Endothelial cell (in vitro differentiated cells): ENCODE data around the gene P3H4. TPM values are rescaled to one million over a fixed set of nuclear protein-coding genes. Genes with fewer than 3 reads are reported as not detected.

Experiments
- DNase-seq: peaks from one replicate; pipeline ENCODE4 v3.0.0; 2021; ENCODE audit warnings: low spot score
- H3K27ac Mint-ChIP-seq: one replicate; pipeline ENCODE4 v1.8.0; 2021; ENCODE audit warnings: mixed read lengths, inconsistent platforms; ENCODE audit not compliant: unreplicated experiment
- H3K27me3 Mint-ChIP-seq: one replicate; pipeline ENCODE4 v1.8.0; 2021; ENCODE audit warnings: mild to moderate bottlenecking, moderate library complexity, mixed read lengths, inconsistent platforms; ENCODE audit not compliant: unreplicated experiment
- H3K36me3 Mint-ChIP-seq: one replicate; pipeline ENCODE4 v1.8.0; 2021; ENCODE audit warnings: mild to moderate bottlenecking, low read depth, mixed read lengths, inconsistent platforms; ENCODE audit not compliant: unreplicated experiment
- H3K4me1 Mint-ChIP-seq: one replicate; pipeline ENCODE4 v1.8.0; 2021; ENCODE audit warnings: mild to moderate bottlenecking, mixed read lengths, inconsistent platforms; ENCODE audit not compliant: unreplicated experiment
- H3K4me3 Mint-ChIP-seq: one replicate; pipeline ENCODE4 v1.8.0; 2021; ENCODE audit warnings: mild to moderate bottlenecking, mixed read lengths, inconsistent platforms; ENCODE audit not compliant: unreplicated experiment
- H3K9me3 Mint-ChIP-seq: one replicate; pipeline ENCODE4 v1.8.0; 2021; ENCODE audit warnings: mixed read lengths, inconsistent platforms; ENCODE audit not compliant: unreplicated experiment
- total RNA-seq: library from RNA; stranded (reverse); fragmentation: NEBNext Ultra II Directional; extraction: Animal tissue kit (Norgen Biotek cat#: 25700); gene quantifications from one replicate; pipeline ENCODE4 v1.2.1, GENCODE V29; 2021; ENCODE audit not compliant: unreplicated experiment
- TF ChIP-seq, protein P1 (sequence below): fragments of 200-600 bp; sonication (generic); IDR thresholded peaks from one replicate; pipeline ENCODE4 v1.5.0; 2021; ENCODE audit warnings: antibody characterized with exemption; ENCODE audit not compliant: unreplicated experiment

The P3H4 gene
- total RNA-seq, 1 donor from 2014 or later = 22.6 TPM

DNA sequence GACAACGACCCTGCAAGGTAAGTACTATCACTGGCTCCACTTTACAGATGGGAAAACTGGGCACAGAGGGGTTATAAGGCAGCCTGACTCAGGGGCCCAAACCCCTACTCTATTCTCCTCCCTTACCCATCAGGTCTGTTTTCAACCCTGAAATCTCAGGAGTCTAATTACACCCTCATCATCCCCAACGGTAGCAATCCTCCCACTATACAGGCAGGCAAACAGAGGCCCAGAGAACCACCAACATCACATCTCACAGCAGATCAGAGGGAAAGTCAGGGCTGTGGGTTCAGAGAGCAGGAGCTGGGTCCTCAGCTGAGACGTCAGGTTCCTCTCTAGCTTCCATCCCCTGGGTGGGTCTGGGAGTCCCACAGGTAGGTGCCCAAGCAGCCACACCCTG is 41.8 kb downstream of the P3H4 start:
- Mint-ChIP-seq H3K4me1 (peaks cover 39% of the 10 kb centered on the region), H3K27ac (peak overlapping the region; percentile 27), H3K36me3 (peaks cover 45% of the 10 kb centered on the region), H3K4me3 (peak overlapping the region; percentile 67), H3K9me3 (no peaks in the 10 kb centered on the region), H3K27me3 (peaks cover 19% of the 10 kb centered on the region)
- no peak for DNase-seq
- TF ChIP-seq, protein P1, sequence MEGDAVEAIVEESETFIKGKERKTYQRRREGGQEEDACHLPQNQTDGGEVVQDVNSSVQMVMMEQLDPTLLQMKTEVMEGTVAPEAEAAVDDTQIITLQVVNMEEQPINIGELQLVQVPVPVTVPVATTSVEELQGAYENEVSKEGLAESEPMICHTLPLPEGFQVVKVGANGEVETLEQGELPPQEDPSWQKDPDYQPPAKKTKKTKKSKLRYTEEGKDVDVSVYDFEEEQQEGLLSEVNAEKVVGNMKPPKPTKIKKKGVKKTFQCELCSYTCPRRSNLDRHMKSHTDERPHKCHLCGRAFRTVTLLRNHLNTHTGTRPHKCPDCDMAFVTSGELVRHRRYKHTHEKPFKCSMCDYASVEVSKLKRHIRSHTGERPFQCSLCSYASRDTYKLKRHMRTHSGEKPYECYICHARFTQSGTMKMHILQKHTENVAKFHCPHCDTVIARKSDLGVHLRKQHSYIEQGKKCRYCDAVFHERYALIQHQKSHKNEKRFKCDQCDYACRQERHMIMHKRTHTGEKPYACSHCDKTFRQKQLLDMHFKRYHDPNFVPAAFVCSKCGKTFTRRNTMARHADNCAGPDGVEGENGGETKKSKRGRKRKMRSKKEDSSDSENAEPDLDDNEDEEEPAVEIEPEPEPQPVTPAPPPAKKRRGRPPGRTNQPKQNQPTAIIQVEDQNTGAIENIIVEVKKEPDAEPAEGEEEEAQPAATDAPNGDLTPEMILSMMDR = no peak

DNA sequence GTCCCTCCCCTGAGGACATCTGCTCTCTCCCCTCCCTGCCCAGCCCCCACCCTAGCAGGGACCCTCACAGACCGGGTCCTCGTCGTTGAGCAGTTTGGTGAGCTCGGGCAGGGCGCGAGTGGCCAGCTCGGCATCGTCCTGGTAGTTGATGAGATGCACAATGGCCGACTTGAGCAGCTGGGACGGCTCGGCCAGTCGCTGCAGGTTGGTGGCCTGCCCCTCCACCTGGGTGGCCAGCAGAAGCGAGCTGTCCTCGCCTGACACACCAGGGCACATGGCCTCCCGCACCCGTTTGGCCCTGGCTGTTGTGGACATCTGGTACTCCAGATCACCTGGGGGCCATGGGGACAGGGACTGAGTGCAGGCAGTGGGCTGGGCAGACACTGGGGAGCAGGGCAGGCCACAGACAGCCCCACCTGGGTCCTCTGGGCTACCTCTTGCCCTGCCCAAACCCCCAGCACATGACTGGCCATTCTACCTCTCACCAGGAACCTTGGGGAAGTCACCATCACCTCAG is 42.3 kb downstream of the P3H4 start:
- no peak for DNase-seq

DNA sequence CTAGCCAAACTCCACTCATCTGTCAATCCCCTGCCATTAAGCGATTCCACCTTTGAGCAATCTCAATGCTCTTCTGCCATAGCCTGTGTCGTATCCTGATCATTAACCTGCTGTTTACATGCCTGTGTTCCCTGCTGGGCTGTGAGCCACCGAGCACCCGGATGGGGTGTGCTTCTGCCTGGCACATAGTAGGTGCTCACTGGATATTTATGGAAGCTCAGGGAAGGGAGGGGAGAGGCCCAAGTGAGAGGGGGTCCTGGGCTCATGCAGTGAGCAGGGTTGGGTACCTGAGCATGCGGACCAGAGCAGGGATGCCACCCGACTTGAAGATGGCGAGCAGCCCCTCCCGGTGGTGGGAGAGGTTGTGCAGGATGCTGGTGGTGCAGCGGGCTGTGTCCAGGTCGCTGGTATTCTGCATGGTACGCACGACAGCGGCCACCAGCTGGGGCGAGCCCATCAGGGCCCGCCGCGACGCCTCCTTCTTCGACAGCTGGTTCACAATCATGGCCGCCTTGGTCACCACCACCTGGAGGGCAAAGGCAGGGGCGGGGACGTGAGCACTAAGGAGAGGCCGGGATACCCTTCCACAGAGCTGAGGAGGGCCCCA is 43.0 kb downstream of the P3H4 start:
- H3K27me3 Mint-ChIP-seq = peaks cover 20% of the 10 kb centered on the region
- no peaks in the 10 kb centered on the region for H3K9me3 Mint-ChIP-seq
- no peak for DNase-seq
- peaks cover 45% of the 10 kb centered on the region for H3K36me3 Mint-ChIP-seq
- H3K4me1 Mint-ChIP-seq = peaks cover 33% of the 10 kb centered on the region
- TF ChIP-seq, protein P1 = no peak
- H3K27ac Mint-ChIP-seq = no peak overlapping the region
- H3K4me3 Mint-ChIP-seq = peak overlapping the region; percentile 26

More for the DNA sequence above, 42.3 kb downstream of the P3H4 start:
- peaks cover 20% of the 10 kb centered on the region for H3K27me3 Mint-ChIP-seq
- peaks cover 38% of the 10 kb centered on the region for H3K4me1 Mint-ChIP-seq
- peaks cover 46% of the 10 kb centered on the region for H3K36me3 Mint-ChIP-seq
- H3K9me3 Mint-ChIP-seq = no peaks in the 10 kb centered on the region
- H3K27ac Mint-ChIP-seq = no peak overlapping the region
- H3K4me3 Mint-ChIP-seq = peak overlapping the region; percentile 67
- TF ChIP-seq, protein P1 = no peak

DNA sequence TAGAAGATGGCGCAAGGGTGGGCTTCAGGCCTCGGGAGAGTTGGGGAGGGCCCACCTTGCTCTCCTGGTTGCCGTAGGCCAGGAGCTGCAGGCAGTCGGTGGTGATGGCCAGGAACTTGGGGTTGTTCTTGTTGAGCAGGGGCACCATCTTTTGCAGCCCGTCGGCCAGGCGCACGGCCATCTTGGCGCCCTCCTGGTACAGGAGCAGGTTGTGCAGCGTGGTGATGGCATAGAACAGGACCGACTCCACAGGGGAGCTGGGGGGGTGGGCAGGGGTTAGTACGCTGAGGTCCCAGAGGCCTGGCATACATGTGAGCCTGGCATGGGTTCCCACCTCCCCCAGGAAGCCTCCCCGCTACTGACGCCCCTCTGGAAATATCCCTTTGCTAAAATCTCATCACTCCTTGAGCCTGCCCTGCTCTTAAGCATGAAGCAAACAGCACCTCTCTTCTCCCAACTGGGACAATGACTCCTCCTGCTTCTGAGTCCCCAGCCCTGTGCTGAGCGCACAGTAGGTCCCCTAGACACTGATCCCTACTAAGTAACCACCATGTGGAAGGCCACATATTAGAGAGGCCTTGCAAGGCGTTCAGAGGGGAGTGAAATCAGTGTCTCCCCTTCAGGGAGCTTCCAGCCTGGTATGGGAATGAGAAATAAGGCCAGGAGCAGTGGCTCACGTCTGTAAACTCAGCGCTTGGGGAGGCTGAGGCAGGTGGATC is 44.3 kb downstream of the P3H4 start:
- peaks cover 21% of the 10 kb centered on the region for H3K4me1 Mint-ChIP-seq

More for the DNA sequence above, 44.3 kb downstream of the P3H4 start:
- Mint-ChIP-seq H3K9me3 (no peaks in the 10 kb centered on the region), H3K27ac (no peak overlapping the region), H3K36me3 (peaks cover 53% of the 10 kb centered on the region), H3K27me3 (peaks cover 20% of the 10 kb centered on the region), H3K4me3 (peak overlapping the region; percentile 71)
- no peak for DNase-seq
- TF ChIP-seq, protein P1 = no peak
